ENCODE data around the gene MBD5. TPM values are rescaled to one million over a fixed set of nuclear protein-coding genes. Genes with fewer than 3 reads are reported as not detected.

MBD5 gene
- total RNA-seq, 1 donor from 2014 or later, result 42.1 TPM

- Histone ChIP-seq H3K36me3 (no peaks in the 10 kb centered on the region), H3K27ac (no peak overlapping the region), H3K4me3 (no peak overlapping the region), H3K27me3 (no peaks in the 10 kb centered on the region), H3K4me1 (peaks cover 3% of the 10 kb centered on the region), H3K9me3 (no peaks in the 10 kb centered on the region)
- DNase-seq (no peak), ATAC-seq (no peak)
- intact Hi-C loops (cut with DNase I), result no loop called here
- TF ChIP-seq CTCF (IDR thresholded peaks at IDR 0.05), result no peak
Observed at GRCh38 chr2:148042219-148042618, 21.3 kb downstream of the MBD5 start.

- intact Hi-C loops (cut with DNase I), result no loop called here
- no peaks in the 10 kb centered on the region for H3K4me1 ChIP-seq
- ATAC-seq (no peak), DNase-seq (no peak)
- TF ChIP-seq CTCF (IDR thresholded peaks at IDR 0.05), result no peak
- no peaks in the 10 kb centered on the region for H3K9me3 ChIP-seq
- no peaks in the 10 kb centered on the region for H3K36me3 ChIP-seq
- no peak overlapping the region for H3K4me3 ChIP-seq
- H3K27me3 ChIP-seq, result no peaks in the 10 kb centered on the region
- H3K27ac ChIP-seq, result no peak overlapping the region
Observed at GRCh38 chr2:148044322-148044721, 23.4 kb downstream of the MBD5 start.

- no peak for DNase-seq
- TF ChIP-seq CTCF (IDR thresholded peaks at IDR 0.05), result no peak
- Histone ChIP-seq H3K27me3 (no peaks in the 10 kb centered on the region), H3K4me1 (no peaks in the 10 kb centered on the region), H3K9me3 (no peaks in the 10 kb centered on the region), H3K4me3 (no peak overlapping the region), H3K36me3 (no peaks in the 10 kb centered on the region), H3K27ac (no peak overlapping the region)
- intact Hi-C loops (cut with DNase I), result no loop called here
- no peak for ATAC-seq
Observed at GRCh38 chr2:148046802-148047201, 25.9 kb downstream of the MBD5 start.

GRCh38 chr2:148048475-148049221, 27.8 kb downstream of the MBD5 start:
- no peaks in the 10 kb centered on the region for H3K9me3 ChIP-seq
- H3K27me3 ChIP-seq, result no peaks in the 10 kb centered on the region
- no peaks in the 10 kb centered on the region for H3K4me1 ChIP-seq
- no peaks in the 10 kb centered on the region for H3K36me3 ChIP-seq
- no peak for TF ChIP-seq CTCF (IDR thresholded peaks at IDR 0.05)
- no peak overlapping the region for H3K4me3 ChIP-seq
- intact Hi-C loops (cut with DNase I), result no loop called here
- ATAC-seq (no peak), DNase-seq (no peak)
- H3K27ac ChIP-seq, result no peak overlapping the region

- no peak for TF ChIP-seq CTCF (IDR thresholded peaks at IDR 0.05)
- Histone ChIP-seq H3K36me3 (no peaks in the 10 kb centered on the region), H3K4me3 (no peak overlapping the region), H3K27me3 (no peaks in the 10 kb centered on the region), H3K27ac (no peak overlapping the region), H3K4me1 (no peaks in the 10 kb centered on the region), H3K9me3 (no peaks in the 10 kb centered on the region)
- DNase-seq, result no peak
- intact Hi-C loops (cut with DNase I), result no loop called here
- no peak for ATAC-seq
Observed at GRCh38 chr2:148049284-148049683, 28.4 kb downstream of the MBD5 start.

GRCh38 chr2:148052687-148053086, 31.8 kb downstream of the MBD5 start:
- intact Hi-C loops (cut with DNase I), result no loop called here
- DNase-seq, result no peak
- TF ChIP-seq CTCF (IDR thresholded peaks at IDR 0.05), result no peak
- H3K36me3 ChIP-seq, result no peaks in the 10 kb centered on the region
- no peak overlapping the region for H3K4me3 ChIP-seq
- no peaks in the 10 kb centered on the region for H3K9me3 ChIP-seq
- no peaks in the 10 kb centered on the region for H3K27me3 ChIP-seq
- H3K4me1 ChIP-seq, result no peaks in the 10 kb centered on the region
- no peak for ATAC-seq
- H3K27ac ChIP-seq, result no peak overlapping the region

All from upper lobe of right lung (tissue), 1 donor.